T follicular helper cell (primary cell): Measurements from ENCODE around the gene TICRR.
A peak's percentile ranks its signal among the peaks of the same experiment; 100 is the strongest.

ENCODE experiments used
- DNase-seq: peaks from one replicate; pipeline ENCODE4 v3.0.0-alpha.2; 2020; ENCODE audit warnings: low read depth

The TICRR gene

DNA sequence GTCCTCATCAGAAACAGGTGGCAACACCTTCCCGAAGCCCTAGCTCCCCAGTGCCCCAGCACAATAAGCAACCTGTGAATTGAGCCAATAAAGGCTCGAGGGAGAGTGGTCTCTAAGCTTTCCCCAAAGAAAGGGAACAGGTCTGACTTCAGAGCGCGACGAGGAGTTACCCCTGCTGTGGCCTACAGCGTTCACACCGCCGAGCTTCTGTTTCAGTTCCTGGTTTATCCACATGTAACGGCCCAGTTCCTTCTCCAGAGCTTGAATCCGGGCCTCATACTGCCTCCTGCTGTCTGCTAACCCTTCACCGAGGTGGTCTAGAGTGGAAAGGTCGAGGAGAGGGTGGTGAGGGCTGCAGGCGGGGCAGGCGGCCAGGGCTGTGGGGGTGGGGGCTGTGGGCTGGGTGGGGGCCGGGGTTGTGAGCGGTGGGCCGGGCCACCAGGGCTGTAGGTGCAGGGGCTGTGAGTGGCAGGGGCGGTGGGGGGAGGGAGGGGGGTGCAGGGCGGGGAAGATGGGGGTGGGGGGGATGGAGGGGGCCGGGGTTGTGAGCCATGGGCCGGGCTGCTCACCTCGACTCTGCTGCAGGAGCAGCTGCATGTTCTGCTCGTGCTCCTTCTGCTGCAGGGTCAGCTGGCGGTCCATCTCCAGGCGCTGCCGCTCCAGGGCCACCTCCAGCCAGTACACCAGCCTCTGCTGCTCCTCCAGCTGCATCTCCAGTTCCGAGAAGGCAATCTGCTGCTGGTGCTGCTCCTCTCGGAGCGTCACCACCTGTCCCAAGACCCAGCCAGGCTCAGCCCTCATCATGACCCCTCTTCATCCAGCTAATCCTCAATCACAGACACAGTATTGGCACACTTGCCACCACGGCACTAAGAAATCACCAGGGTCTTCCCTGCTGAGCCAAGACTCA is 53.8 kb downstream of the TICRR start:
- no peak for DNase-seq

GRCh38 chr15:89629829-89630228 is 54.6 kb downstream of the TICRR start:
- no peak for DNase-seq

- no peak for DNase-seq
Measured at GRCh38 chr15:89630260-89630659, 55.0 kb downstream of the TICRR start.

GRCh38 chr15:89630974-89631901 is 56.0 kb downstream of the TICRR start:
- DNase-seq: no peak

DNA sequence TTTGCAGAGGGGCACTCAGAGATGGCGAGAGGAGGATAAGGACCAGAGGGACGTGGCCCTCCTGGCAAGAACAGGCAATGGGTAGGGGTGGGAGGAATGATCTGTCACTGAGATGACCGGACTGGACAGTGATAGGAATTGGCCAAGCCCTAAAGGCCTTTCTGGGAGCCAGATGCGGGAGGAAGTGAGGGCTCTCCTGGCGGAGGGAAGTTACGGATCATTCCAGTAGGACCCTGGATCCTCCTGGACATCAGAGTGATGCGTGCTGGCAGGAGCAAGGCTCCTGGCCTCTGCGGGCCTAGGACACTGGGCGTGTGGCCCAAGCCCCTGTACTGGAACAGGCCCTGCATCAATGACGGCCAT is 56.6 kb downstream of the TICRR start:
- no peak for DNase-seq

- DNase-seq: no peak
Measured at GRCh38 chr15:89632563-89633430, 57.5 kb downstream of the TICRR start.

- no peak for DNase-seq
Measured at GRCh38 chr15:89633585-89633984, 58.3 kb downstream of the TICRR start.

GRCh38 chr15:89640245-89640644 is 65.0 kb downstream of the TICRR start:
- DNase-seq: no peak

GRCh38 chr15:89641053-89641452 is 65.8 kb downstream of the TICRR start:
- no peak for DNase-seq

DNA sequence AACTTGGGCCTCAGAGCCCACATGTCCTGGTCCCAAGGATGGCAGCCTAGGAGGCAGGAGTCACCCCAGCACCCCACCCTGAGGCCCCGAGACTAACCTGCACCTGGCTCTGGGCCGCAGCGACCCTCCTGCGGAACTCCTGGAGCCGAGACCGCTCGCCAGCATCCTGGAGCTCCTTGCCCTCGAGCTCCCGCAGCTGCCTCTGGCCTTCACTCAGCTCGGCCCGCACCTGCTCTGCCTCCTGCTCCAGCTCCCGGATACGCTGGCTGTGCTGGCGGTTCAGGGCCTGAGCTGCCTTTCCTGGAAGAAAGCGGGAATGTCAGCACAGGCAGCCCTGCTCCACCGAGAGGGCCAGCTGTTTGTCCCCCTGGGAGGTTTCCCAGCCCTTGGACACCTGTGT is 66.8 kb downstream of the TICRR start:
- DNase-seq: no peak

GRCh38 chr15:89645680-89646079 is 70.4 kb downstream of the TICRR start:
- DNase-seq: no peak

GRCh38 chr15:89646416-89647141 is 71.3 kb downstream of the TICRR start:
- DNase-seq: no peak

DNA sequence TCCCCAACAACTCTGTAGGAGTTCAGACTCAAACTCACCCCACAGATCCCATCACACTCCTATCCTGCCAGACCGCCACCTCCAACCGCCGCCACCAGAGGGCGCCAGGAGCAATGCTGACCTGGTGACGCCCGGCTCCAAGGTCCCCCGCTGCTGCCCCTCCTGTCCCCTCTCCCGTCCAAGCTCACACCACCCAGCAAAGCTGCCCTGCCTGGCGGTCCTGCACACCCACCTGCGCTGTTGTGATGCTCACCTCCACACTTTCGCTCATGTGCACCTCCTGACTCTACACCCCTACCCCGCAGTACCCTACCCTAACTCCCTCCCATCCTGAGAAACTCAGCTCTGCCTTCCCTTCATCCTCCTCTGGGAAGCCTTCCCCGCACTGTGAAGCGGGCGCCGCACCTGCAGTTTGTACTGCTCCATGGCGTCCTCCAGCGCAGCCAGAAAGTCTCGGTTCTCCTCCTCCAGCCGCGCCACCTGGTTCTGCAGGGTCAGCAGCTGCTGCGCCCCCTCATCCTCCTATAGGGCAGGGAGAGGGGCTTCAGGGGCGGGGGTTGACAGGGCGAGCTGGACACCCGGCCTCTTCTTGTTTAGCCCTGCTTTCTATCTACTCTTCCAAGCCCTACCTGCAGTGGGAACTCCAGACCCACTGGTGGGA is 72.1 kb downstream of the TICRR start:
- peak; percentile 30 for DNase-seq

DNA sequence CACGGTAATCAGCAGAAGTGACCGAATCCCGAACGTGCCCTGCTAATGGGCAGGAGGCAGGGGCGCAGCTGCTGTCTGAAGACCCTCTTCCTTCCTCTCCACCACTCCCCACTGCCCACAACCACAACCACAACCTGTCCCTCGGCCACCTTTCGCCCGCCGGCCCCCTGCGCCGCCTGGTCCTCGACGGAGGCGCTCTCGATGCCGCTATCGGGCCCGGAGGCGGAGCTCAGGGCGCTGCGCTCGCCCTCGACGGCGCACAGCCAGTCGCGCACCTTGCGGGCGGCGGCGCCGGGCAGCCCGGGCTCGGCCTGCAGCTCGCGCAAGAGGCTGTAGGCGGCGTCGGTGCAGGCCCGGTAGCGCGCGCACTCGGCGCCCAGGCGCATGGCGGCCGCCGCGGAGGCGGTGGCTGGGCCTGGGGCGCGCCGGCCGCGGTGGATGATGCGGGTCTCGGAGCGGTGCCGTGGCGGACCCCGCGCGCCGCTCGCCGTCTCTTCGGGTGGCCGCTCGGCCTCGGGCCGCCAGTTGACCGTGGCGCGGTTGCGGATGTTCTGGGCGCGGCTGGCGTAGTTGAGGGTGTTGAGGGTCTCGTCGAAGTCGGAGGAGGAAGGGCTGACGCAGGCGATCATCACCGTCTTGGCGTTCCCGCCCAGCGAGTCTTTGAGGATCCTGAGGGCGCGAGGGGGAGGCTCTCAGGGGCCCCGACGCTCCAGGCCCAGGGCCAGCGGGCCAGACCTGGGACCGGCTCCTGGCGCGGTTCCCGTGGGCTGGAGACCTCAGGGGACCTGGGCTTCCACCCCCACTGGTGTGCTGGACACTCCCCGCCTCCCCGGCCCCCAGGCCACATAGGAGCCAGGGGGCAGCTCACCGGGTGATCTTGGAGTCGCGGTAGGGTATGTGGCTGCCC is 73.1 kb downstream of the TICRR start:
- no peak for DNase-seq

DNA sequence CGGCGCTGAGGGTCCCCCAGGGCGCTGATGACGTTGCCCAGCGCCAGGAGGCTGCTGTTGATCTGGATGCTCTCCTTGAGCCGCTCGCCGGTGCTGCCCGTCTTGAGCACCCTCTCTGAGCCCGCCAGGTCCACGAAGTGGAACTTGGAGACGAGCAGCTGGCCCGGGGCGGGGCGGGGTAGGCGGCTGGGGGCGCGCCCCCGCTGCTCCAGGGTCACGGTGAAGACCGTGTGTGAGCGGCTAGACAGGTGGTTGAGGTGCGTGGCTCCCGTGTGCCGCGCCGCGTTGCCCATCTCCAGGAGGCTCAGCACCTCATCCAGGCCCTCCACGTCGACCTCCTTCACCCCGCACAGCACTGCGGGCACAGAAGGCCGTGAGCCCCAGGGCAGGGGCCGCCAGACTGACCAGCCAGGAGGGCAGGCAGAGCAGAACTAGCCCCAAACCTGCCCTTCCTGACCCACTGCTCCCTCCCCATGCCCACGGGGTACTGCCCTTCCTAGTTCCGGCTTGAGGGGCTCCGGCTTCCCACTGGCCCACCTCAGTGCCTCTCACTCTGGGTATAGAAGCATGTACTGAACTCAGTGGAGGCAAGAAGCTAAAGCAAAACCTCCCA is 73.8 kb downstream of the TICRR start:
- no peak for DNase-seq

DNA sequence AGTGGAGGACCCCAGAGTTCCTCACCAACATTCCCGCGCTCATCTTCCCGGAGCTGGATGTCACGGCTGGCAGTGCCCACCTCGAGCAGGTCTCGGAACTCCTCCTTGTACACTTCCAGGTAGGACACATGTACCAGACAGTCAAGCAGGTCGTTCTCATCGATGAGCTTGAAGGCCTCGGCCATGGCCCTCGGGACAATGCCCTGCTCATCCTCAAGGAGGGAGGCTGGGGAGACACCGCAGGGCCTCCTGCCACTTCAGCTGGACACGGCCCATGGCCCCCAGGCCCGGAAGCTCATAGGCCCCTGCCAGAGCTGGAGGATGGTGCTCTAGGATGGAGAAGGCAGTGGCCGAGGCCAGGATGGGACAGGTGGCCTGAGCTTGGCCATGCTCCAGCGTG is 74.4 kb downstream of the TICRR start:
- DNase-seq: no peak

DNA sequence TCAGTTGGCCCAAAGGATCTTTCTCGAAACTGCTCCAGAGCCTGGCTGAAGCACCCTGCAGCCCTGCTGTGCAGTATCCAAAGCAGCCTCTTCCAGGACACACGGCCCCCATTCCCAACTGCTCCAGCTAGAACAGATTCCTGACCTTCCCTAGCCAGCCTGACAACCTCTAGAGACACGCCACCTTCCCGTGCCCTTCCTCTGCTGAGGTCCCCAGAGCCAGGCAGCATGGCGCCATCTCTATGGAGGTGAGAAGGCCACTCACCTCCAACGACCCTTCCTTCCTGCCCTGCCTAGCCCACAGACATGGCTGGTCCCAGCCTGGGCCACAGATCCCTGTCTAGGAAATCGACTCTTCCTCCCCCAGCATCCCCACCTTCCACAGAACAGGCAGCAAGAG is 76.9 kb downstream of the TICRR start:
- no peak for DNase-seq

DNA sequence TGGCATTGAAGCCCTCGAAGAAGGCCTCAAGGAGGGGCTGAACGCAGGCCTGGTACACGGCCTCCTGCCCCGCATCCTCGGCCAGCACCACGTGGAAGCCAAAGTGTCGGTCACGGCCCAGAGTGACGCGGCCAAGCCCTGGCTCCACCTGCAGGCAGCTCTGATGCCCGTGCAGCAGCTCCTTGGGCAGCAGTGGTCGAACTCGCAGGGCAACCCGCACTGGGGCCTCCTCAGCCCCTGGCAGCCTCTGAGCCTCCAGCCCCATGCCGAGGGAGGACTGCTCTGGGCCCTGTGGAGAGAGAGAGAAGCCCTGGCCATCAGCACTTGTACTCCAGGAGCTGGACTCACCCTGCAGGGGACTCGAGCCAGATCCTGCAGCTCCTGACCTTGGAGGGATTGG is 77.4 kb downstream of the TICRR start:
- no peak for DNase-seq

- no peak for DNase-seq
Measured at GRCh38 chr15:89653578-89653977, 78.3 kb downstream of the TICRR start.
